ENCODE results near the gene FGF14.

Gene FGF14

DNA sequence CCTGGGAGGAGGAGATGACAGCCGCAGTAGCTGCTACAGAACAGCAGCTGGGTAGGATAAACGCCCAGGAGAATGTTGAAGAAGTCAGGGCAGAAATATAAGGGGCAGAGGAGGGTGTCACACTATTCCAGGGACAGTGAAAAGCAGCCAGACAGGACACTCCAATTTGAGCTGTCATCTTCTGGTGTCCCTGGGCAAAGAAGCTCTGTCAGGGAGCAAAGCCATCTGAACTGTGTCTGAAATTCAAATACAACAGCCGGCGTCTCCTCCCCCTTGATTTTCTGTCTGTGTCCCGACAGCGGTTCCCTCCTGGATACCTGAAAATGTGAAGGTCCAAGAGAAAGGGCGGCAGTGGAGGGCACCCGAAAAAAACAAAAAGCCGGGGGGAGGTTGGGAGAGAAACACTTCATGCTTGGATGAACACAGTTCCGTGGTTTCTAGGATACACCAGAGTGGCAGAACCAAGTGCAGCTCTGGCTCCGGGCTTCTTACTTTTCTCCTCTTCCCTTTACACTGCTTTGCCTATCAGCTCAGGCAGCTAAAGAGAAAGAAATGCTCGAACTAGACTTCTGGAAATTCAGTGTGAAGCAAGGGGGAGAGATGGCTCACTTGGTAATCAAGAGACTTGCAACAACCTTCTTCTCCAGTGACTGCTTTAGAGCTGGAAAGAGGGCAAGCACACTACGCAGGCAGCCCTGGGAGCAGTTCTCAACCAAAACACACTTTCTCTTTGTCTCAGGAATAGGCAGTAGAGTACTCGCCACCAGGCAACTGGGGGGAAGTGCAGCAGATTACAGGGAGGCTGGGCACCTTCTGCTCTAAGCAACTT, 483.8 kb downstream of the FGF14 start:
- DNase-seq, result peak in 1 of 14 donors; percentile 64

- no peak for DNase-seq
These were observed 484.4 kb downstream of the FGF14 start for GRCh38 chr13:101917475-101917810.

- DNase-seq, result no peak
These were observed 484.9 kb downstream of the FGF14 start for GRCh38 chr13:101916775-101917474.

GRCh38 chr13:101916108-101916774, 485.6 kb downstream of the FGF14 start:
- no peak for DNase-seq

DNA sequence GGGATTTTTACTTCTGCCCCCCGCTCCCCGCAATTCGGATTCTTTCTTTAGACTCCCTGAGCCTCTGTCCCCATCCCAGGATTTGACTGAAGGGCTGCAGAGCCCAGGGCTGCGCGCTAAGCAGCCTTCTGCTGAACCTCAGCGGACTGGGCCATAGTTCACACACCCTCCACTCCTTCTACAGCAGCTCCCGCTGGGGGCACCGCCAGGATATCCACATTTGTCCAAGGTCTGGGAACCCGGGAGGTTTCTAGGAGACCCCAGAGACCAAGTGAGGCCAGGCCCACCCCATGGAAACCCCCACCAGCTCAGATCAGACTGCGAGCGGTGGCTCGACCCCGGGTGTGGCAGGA, 486.1 kb downstream of the FGF14 start:
- no peak for DNase-seq

DNA sequence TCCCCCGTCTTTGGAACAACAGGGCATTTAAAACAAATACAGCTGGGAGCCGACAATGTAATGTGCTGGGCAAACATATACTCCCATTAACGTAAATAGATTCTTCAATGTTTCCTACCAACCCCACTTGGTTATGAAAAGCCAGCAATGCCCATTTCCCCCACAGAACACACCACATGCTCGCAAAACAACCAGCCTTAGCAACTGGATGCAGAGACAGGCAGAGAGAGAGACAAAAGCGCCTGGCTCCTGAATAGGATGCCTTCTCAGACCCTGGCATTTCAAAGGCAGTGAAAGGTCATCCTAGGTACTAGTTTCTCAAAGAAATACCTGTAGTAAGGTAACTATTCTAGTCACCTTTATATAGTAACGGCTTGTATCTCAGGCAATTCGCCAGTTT, 486.5 kb downstream of the FGF14 start:
- DNase-seq, result no peak

GRCh38 chr13:101911752-101912151, 490.1 kb downstream of the FGF14 start:
- no peak for DNase-seq

GRCh38 chr13:101903890-101904289, 498.0 kb downstream of the FGF14 start:
- no peak for DNase-seq

GRCh38 chr13:101898676-101899075, 503.2 kb downstream of the FGF14 start:
- DNase-seq, result no peak

- DNase-seq, result no peak
These were observed 505.3 kb downstream of the FGF14 start for GRCh38 chr13:101896541-101896940.

DNA sequence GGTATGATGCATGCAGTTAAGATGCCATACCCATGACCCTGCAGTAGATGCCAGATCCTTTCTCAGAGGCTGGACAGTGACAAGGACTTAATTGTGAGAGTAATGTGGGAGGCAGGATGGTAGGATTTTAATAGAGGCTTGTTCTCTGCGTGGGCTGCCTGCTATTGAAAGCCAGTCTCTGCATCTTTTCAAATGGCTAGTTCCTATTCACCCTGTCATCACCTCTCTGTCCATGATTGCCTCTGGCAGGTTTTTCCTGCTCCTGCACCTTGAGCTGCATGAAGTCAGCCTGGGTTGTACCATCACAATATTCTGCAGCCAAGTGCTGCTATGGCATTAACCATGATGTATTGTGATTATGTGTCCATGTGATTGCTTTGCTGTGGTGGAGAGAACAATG, 508.8 kb downstream of the FGF14 start:
- DNase-seq, result no peak

- no peak for DNase-seq
These were observed 509.6 kb downstream of the FGF14 start for GRCh38 chr13:101892296-101892695.

DNA sequence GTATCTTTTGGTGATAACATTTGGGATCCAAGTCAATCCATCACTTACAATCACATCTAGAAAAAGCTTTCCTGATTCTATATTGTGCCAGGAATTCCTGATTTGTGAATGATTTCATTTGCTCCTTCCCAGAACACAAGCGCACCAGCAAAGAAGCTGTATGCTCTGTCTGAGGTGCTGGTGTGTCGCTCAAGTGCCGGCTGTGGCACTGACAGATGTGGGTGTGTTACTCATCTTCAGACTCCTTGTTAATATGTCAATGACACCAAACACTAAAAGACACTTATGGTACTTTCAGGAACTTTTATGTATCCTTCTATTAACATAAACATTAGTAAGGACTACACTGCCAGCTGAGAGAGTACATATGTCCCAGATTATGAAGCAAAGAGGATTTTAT, 520.3 kb downstream of the FGF14 start:
- DNase-seq, result no peak

- no peak for DNase-seq
These were observed 521.3 kb downstream of the FGF14 start for GRCh38 chr13:101880581-101880980.

GRCh38 chr13:101876951-101877350, 524.9 kb downstream of the FGF14 start:
- DNase-seq, result no peak

- DNase-seq, result no peak
These were observed 526.0 kb downstream of the FGF14 start for GRCh38 chr13:101875717-101876393.

GRCh38 chr13:101875091-101875490, 526.8 kb downstream of the FGF14 start:
- no peak for DNase-seq

DNA sequence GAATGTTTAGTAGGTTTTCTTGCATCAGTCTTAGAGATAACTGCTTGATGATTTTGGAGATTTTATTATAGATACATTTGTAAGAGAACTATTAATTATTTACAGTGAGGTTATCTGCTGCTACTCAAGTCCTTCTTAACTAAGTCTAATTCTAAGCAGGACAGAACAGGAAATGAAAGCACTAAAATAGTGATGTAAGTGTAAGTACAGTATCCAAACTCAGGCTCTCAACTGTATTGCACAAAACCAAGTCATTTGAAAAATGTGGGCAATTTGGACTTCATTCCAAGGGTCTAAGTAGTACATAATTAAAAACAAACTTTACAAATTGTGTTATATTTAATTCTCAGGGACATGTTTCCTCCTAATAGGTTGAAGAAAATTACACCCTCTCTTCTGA, 532.3 kb downstream of the FGF14 start:
- DNase-seq, result no peak

- DNase-seq, result peak in 1 of 14 donors; percentile 57
These were observed 533.0 kb downstream of the FGF14 start for GRCh38 chr13:101868585-101869469.

- DNase-seq, result no peak
These were observed 534.8 kb downstream of the FGF14 start for GRCh38 chr13:101866889-101867581.

DNA sequence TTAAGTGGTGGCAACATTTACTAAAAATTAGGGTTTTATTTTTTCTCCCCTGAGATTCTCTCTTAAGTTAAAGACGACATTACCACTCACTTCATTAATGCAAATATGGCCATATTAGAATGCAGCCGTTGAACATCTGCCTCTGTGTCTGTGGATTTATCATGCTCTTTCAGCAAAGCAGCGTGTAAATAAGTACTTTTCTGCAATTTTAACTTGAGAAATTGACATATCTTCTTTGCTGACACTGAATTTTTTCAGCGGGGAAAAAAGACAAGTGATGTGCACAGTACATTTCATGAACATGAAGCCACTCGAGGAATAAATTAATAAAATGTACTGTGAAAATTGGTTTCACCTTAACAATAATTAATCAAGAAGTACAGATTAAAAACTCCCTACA, 543.0 kb downstream of the FGF14 start:
- no peak for DNase-seq

All from C1 segment of cervical spinal cord (tissue), 14 donors.